Endothelial cell of umbilical vein (primary cell): Measurements from ENCODE around the gene AGO1. TPM values are rescaled to one million over a fixed set of nuclear protein-coding genes. Genes with fewer than 3 reads are reported as not detected.

Source experiments
- BruUV-seq: library from RNA; stranded (reverse); fragments of 400-500 nt; replicated peaks from 2 replicates; lab custom pipeline; 2021; lab: Mats Ljungman, UMichigan
- CTCF ChIA-PET: fragments of 300-600, 350-600 bp; sonication (Branson Sonifier 250); formaldehyde crosslinking; loops from one replicate; lab custom pipeline; 2021; ENCODE audit warnings: antibody characterized with exemption, inconsistent platforms; lab: Charles Lee
- POLR2A ChIA-PET: fragments of 300-600, 350-600 bp; sonication (Branson Sonifier 250); formaldehyde crosslinking; loops from one replicate; lab custom pipeline; 2021; ENCODE audit warnings: antibody characterized with exemption, inconsistent platforms; lab: Charles Lee
- DNase-seq: peaks from one replicate; pipeline ENCODE4 v3.0.0-alpha.2; 2011; ENCODE audit warnings: low read depth, low spot score
- FAIRE-seq: peaks from 2 replicates; lab custom pipeline; 2011; peaks lifted over from hg19 to GRCh38; lab: Jason Lieb, UNC
- H2AFZ ChIP-seq: 2 replicates; pipeline ENCODE4 v1.6.0; 2012; ENCODE audit warnings: low read depth, low read length, control low read depth, inconsistent platforms
- H3K27ac ChIP-seq: 2 replicates; pipeline ENCODE4 v1.5.1; 2011; ENCODE audit warnings: low read depth, mild to moderate bottlenecking, control low read depth, low read length, moderate library complexity; ENCODE audit not compliant: insufficient read depth
- H3K27me3 ChIP-seq, 2 experiments: 2 replicates each; pipeline versions ENCODE4 v1.6.0 to v1.6.1; 2011; ENCODE audit warnings: low read length in 2 of 2, mixed read lengths in 1 of 2; ENCODE audit not compliant: control insufficient read depth in 2 of 2, insufficient read depth in 2 of 2
- H3K36me3 ChIP-seq, 2 experiments: 2 replicates in 1 of 2; 3 replicates in 1 of 2; pipeline ENCODE4 v1.5.1; 2011; ENCODE audit warnings: low read length in 2 of 2, mild to moderate bottlenecking in 1 of 2, moderate library complexity in 1 of 2; ENCODE audit not compliant: control insufficient read depth in 2 of 2, insufficient read depth in 2 of 2; ENCODE audit errors: extremely low read depth in 1 of 2
- H3K4me1 ChIP-seq: 3 replicates; pipeline ENCODE4 v1.5.1; 2011; ENCODE audit warnings: mild to moderate bottlenecking, low read length; ENCODE audit not compliant: control insufficient read depth, insufficient read depth; ENCODE audit errors: extremely low read depth
- H3K4me2 ChIP-seq: 2 replicates; pipeline ENCODE4 v1.6.1; 2011; ENCODE audit warnings: low read length, control low read depth, mixed read lengths; ENCODE audit not compliant: insufficient read depth
- H3K4me3 ChIP-seq, 3 experiments: fragments of 200-600 bp in 1 of 3; sonication (generic), shearing (Covaris generic) in 1 of 3; replicated peaks in 1 of 3; 2 replicates each; pipeline ENCODE4 v1.5.1; 2011 to 2016; ENCODE audit warnings: control low read depth in 3 of 3, low read length in 3 of 3, mild to moderate bottlenecking in 2 of 3, inconsistent platforms in 1 of 3, low read depth in 1 of 3, moderate library complexity in 1 of 3; ENCODE audit not compliant: insufficient read depth in 1 of 3
- H3K79me2 ChIP-seq: 2 replicates; pipeline ENCODE4 v1.6.0; 2012; ENCODE audit warnings: low read length, inconsistent platforms; ENCODE audit not compliant: control insufficient read depth, insufficient read depth
- H3K9ac ChIP-seq: replicated peaks from 2 replicates; pipeline ENCODE3; 2011; ENCODE audit warnings: low read length, control low read depth; ENCODE audit not compliant: insufficient read depth; ENCODE audit errors: extremely low read depth
- H3K9me1 ChIP-seq: replicated peaks from 3 replicates; pipeline ENCODE4 v1.6.0; 2011; ENCODE audit warnings: mild to moderate bottlenecking, low read length; ENCODE audit not compliant: control insufficient read depth, insufficient read depth; ENCODE audit errors: extremely low read depth
- H3K9me3 ChIP-seq: replicated peaks from 2 replicates; pipeline ENCODE4 v1.5.1; 2012; ENCODE audit warnings: low read length, inconsistent platforms; ENCODE audit not compliant: control insufficient read depth, insufficient read depth
- H4K20me1 ChIP-seq: replicated peaks from 2 replicates; pipeline ENCODE3; 2011; ENCODE audit warnings: mild to moderate bottlenecking, low read length; ENCODE audit not compliant: control insufficient read depth, insufficient read depth; ENCODE audit errors: extremely low read depth
- CTCF ChIP-seq, 2 donors: IDR thresholded peaks; 1 replicate in 1 of 2; 2 replicates in 1 of 2; pipeline ENCODE4 v1.5.1; 2011; ENCODE audit warnings: low read length in 2 of 2, mild to moderate bottlenecking in 2 of 2, moderate library complexity in 2 of 2, control low read depth in 1 of 2, inconsistent platforms in 1 of 2, low read depth in 1 of 2; ENCODE audit not compliant: insufficient read depth in 1 of 2; ENCODE audit errors: extremely low read depth in 1 of 2
- EZH2 ChIP-seq: IDR thresholded peaks from 2 replicates; pipeline ENCODE4 v1.6.1; 2012; ENCODE audit warnings: borderline replicate concordance, low read depth, mild to moderate bottlenecking, moderate library complexity, low read length, inconsistent platforms; ENCODE audit not compliant: severe bottlenecking
- FOS ChIP-seq: IDR thresholded peaks from 2 replicates; pipeline ENCODE4 v1.6.1; 2011; ENCODE audit warnings: mild to moderate bottlenecking, low read length, moderate library complexity, borderline replicate concordance; ENCODE audit not compliant: insufficient read depth
- GATA2 ChIP-seq: IDR thresholded peaks from 2 replicates; pipeline ENCODE4 v1.7.0; 2011; ENCODE audit warnings: low read depth, mild to moderate bottlenecking, moderate library complexity, mixed read lengths, low read length; ENCODE audit not compliant: insufficient read length, insufficient read depth
- JUN ChIP-seq: IDR thresholded peaks from 2 replicates; pipeline ENCODE4 v1.6.1; 2011; ENCODE audit warnings: borderline replicate concordance, low read depth; ENCODE audit not compliant: insufficient read length, insufficient read depth
- MAX ChIP-seq: IDR thresholded peaks from 2 replicates; pipeline ENCODE4 v1.6.1; 2011; ENCODE audit not compliant: insufficient read depth, insufficient read length
- MYC ChIP-seq: IDR thresholded peaks from one replicate; pipeline ENCODE4 v1.6.1; 2011; ENCODE audit warnings: mild to moderate bottlenecking, low read depth, low read length
- POLR2A ChIP-seq: IDR thresholded peaks from 2 replicates; pipeline ENCODE4 v1.6.1; 2012; ENCODE audit warnings: low read depth, mild to moderate bottlenecking, control low read depth, low read length
- POLR2AphosphoS5 ChIP-seq: IDR thresholded peaks from 2 replicates; pipeline ENCODE4 v1.6.1; 2012; ENCODE audit warnings: low read depth, mild to moderate bottlenecking, control low read depth, low read length, moderate library complexity; ENCODE audit not compliant: insufficient read depth
- dilution Hi-C: fragments of 300-500 bp; cut with MboI; formaldehyde crosslinking; loops from one replicate; pipeline ENCODE4 v1.15.0; 2019; ENCODE audit warnings: low sequenced_read_pairs; ENCODE audit not compliant: extremely low pct_ligation_motif_present
- intact Hi-C: fragments of 100-400 bp; cut with micrococcal nuclease; formaldehyde crosslinking; loops from one replicate; pipeline ENCODE4 v1.10.0; 2022
- polyA plus RNA-seq, 4 experiments: library from polyadenylated mRNA; depleted of rRNA in 3 of 4; stranded (reverse) in 3 of 4; unstranded in 1 of 4; fragments of >200 nt; gene quantifications; 2 replicates each; pipeline versions ENCODE4 v1.2.1 to v1.2.3, GENCODE V29; 2011 to 2012; ENCODE audit warnings: missing spikeins in 1 of 4
- total RNA-seq: library from RNA; stranded (reverse); gene quantifications from 2 replicates; pipeline ENCODE4 v1.2.3, GENCODE V29; 2021

Gene AGO1
- total and polyA plus RNA-seq, 2 donors (not counting 3 experiments of a cell fraction or from before 2014, with no cell fraction given) = 10.8 to 31.0 TPM

- Histone ChIP-seq H3K79me2 (peaks cover 5% of the 10 kb centered on the region), H4K20me1 (no peaks in the 10 kb centered on the region), H3K9me1 (no peaks in the 10 kb centered on the region), H3K4me2 (no peak overlapping the region), H3K27ac (no peak overlapping the region), H3K27me3 (no peaks in the 10 kb centered on the region), H2AFZ (no peak overlapping the region), H3K36me3 (peaks cover 0 to 2% of the 10 kb centered on the region in 2 experiments), H3K9ac (no peak overlapping the region), H3K4me3 (no peak overlapping the region), H3K4me1 (no peaks in the 10 kb centered on the region), H3K9me3 (no peaks in the 10 kb centered on the region)
- TF ChIP-seq MYC = no peak
- TF ChIP-seq POLR2A = no peak
- no peak for TF ChIP-seq EZH2
- no peak for TF ChIP-seq FOS
- no peak for TF ChIP-seq MAX
- TF ChIP-seq POLR2AphosphoS5 = no peak
- TF ChIP-seq CTCF (IDR thresholded peaks at IDR 0.05; ENCODE audit: extremely low read depth in 1 of 2, insufficient read depth in 1 of 2, low read depth in 1 of 2, low read length in 2 of 2) = no peak
- TF ChIP-seq JUN = no peak
- no peak for TF ChIP-seq GATA2
- dilution Hi-C loops (no loop called here), intact Hi-C loops (no loop called here)
- ChIA-PET POLR2A (no interaction called here), CTCF (no interaction called here)
- DNase-seq = no peak
- FAIRE-seq = no peak
- no TSS peak for BruUV-seq
Measured at GRCh38 chr1:35968396-35968795, 85.4 kb downstream of the AGO1 start.
